ENCODE data around the gene SDK2. TPM values are rescaled to one million over a fixed set of nuclear protein-coding genes. Genes with fewer than 3 reads are reported as not detected.

The SDK2 gene
- total RNA-seq, 3 donors from 2014 or later (not counting 1 experiment from before 2014, with no cell fraction given), result 0.41 to 0.90 (median 0.49) TPM

DNA sequence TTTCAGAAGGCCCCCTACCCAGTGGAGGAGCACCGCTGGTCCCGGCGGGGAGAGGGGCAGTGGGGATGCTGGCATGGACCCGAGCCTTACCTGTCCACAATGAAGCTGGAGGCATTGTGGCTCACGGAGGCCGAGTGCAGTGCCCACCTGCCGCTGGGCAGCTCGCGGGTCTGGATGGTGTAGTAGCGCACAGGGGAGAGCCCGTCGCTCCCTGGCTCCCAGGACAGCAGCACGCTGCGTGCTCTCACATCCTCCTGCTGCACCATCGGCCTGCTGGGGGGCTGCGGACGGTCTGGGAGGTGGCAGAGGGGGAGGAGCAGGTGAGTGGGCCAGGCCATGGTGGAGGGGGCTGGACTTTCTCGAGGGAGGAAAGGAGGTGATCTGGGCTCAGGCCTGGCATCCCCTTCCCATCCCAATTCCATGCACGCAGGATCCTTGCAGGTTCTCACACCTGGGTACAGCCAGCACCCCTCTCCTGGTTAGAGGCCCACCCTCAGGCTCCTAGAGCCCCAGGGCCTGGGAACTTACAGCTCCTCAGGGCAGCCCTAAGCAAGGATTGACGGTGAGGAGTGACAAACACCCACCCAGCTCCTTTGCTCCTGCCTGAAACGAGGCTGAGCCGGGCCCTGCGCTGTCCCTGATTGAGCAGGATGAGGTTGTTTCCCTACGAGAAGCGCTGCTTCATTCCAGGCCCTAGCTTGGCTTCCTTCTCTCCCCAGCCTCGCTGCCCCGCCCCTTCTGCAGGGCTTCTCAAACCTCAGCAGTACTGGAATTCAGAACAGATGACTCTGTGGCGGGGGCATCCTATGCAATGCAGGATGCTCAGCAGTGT is 256.3 kb downstream of the SDK2 start:
- no peaks in the 10 kb centered on the region for H3K9me3 Mint-ChIP-seq
- no peaks in the 10 kb centered on the region for H3K36me3 Mint-ChIP-seq
- no peak overlapping the region for H3K4me3 Mint-ChIP-seq
- intact Hi-C loops (cut with micrococcal nuclease), result no loop called here
- Histone ChIP-seq H3K4me1 (ENCODE audit: control insufficient read depth, insufficient read depth, low read length) (no peaks in the 10 kb centered on the region), H3K4me3 (ENCODE audit: low read length) (no peak overlapping the region), H3K27ac (ENCODE audit: low read length) (no peak overlapping the region), H3K27me3 (ENCODE audit: control insufficient read depth, insufficient read depth, low read length) (no peaks in the 10 kb centered on the region), H3K9me3 (ENCODE audit: control insufficient read depth, insufficient read depth, low read length) (no peaks in the 10 kb centered on the region), H3K36me3 (ENCODE audit: control insufficient read depth, insufficient read depth, low read length) (no peaks in the 10 kb centered on the region)
- no peak overlapping the region for H3K27ac Mint-ChIP-seq
- TF ChIP-seq, protein P1, sequence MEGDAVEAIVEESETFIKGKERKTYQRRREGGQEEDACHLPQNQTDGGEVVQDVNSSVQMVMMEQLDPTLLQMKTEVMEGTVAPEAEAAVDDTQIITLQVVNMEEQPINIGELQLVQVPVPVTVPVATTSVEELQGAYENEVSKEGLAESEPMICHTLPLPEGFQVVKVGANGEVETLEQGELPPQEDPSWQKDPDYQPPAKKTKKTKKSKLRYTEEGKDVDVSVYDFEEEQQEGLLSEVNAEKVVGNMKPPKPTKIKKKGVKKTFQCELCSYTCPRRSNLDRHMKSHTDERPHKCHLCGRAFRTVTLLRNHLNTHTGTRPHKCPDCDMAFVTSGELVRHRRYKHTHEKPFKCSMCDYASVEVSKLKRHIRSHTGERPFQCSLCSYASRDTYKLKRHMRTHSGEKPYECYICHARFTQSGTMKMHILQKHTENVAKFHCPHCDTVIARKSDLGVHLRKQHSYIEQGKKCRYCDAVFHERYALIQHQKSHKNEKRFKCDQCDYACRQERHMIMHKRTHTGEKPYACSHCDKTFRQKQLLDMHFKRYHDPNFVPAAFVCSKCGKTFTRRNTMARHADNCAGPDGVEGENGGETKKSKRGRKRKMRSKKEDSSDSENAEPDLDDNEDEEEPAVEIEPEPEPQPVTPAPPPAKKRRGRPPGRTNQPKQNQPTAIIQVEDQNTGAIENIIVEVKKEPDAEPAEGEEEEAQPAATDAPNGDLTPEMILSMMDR (IDR thresholded peaks at IDR 0.05), result no peak
- ATAC-seq (no peak), DNase-seq (no peak)
- peaks cover 2 to 6% of the 10 kb centered on the region in 2 donors for H3K27me3 Mint-ChIP-seq (ENCODE audit: low read depth in 2 of 2)
- H3K4me1 Mint-ChIP-seq, result peaks cover 0 to 4% of the 10 kb centered on the region in 2 donors
- WGBS (ENCODE audit: insufficient coverage), result 92% methylated on average over 27 of the region's 28 CpGs

DNA sequence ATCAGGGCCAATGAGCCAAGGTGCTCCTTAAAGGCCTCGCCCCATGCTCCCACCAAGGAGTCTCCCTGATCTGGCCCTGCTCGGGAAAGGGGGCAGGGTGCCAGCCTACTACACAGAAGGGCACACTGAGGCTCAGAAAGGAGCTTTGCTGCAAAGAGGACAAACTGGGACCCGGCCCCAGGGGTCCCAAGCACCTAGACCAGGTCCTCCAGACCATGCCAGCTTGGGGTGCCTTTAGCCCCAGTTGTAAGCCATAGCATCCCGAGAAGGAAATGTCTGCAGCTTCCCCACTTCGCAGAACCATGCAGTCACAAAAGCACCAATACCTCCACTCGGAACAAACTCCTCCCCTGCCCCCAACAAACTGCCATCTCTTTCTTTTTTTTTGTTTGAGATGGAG is 257.7 kb downstream of the SDK2 start:
- Histone ChIP-seq H3K4me3 (ENCODE audit: low read length) (no peak overlapping the region), H3K4me1 (ENCODE audit: control insufficient read depth, insufficient read depth, low read length) (no peaks in the 10 kb centered on the region), H3K9me3 (ENCODE audit: control insufficient read depth, insufficient read depth, low read length) (no peaks in the 10 kb centered on the region), H3K36me3 (ENCODE audit: control insufficient read depth, insufficient read depth, low read length) (no peaks in the 10 kb centered on the region), H3K27me3 (ENCODE audit: control insufficient read depth, insufficient read depth, low read length) (no peaks in the 10 kb centered on the region), H3K27ac (ENCODE audit: low read length) (no peak overlapping the region)
- Mint-ChIP-seq H3K9me3 (no peaks in the 10 kb centered on the region), H3K27ac (no peak overlapping the region), H3K36me3 (no peaks in the 10 kb centered on the region), H3K27me3 (ENCODE audit: low read depth in 2 of 2) (peaks cover 2 to 6% of the 10 kb centered on the region in 2 donors), H3K4me3 (no peak overlapping the region), H3K4me1 (peaks cover 0 to 4% of the 10 kb centered on the region in 2 donors)
- DNase-seq (no peak), ATAC-seq (no peak)
- intact Hi-C loops (cut with micrococcal nuclease), result no loop called here
- WGBS (ENCODE audit: insufficient coverage), result 87% methylated on average over 5 of the region's 6 CpGs
- TF ChIP-seq, protein P1 (IDR thresholded peaks at IDR 0.05), result no peak

DNA sequence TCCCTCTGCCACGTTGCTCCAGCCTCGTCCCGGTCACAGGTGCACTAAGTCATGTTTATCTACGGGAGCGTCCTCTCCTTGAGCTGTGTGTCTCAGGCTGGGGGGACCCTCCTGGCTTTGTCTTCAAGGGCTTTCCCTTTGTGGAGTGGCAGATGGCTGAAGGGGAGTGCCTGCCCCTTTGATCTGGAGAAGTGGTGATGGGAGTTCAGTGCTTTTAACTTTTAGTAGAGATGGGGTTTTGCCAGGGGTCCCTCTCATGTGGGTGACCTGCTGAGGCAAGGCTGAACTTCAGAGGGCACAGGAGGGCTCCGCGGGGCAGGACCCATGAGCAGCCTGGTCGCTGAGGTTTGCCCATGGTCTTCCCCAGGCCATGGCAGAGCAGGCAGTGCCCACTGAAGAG is 259.3 kb downstream of the SDK2 start:
- TF ChIP-seq, protein P1 (IDR thresholded peaks at IDR 0.05), result no peak
- WGBS (ENCODE audit: insufficient coverage), result 66% methylated on average over 8 of the region's 8 CpGs
- H3K27me3 ChIP-seq (ENCODE audit: control insufficient read depth, insufficient read depth, low read length), result no peaks in the 10 kb centered on the region
- no peaks in the 10 kb centered on the region for H3K36me3 Mint-ChIP-seq
- H3K27ac ChIP-seq (ENCODE audit: low read length), result no peak overlapping the region
- no peak overlapping the region for H3K4me3 Mint-ChIP-seq
- ATAC-seq (no peak), DNase-seq (no peak)
- peaks cover 2 to 6% of the 10 kb centered on the region in 2 donors for H3K27me3 Mint-ChIP-seq (ENCODE audit: low read depth in 2 of 2)
- peaks cover 0 to 4% of the 10 kb centered on the region in 2 donors for H3K4me1 Mint-ChIP-seq
- no peak overlapping the region for H3K27ac Mint-ChIP-seq
- H3K4me1 ChIP-seq (ENCODE audit: control insufficient read depth, insufficient read depth, low read length), result no peaks in the 10 kb centered on the region
- intact Hi-C loops (cut with micrococcal nuclease), result no loop called here
- no peaks in the 10 kb centered on the region for H3K9me3 ChIP-seq (ENCODE audit: control insufficient read depth, insufficient read depth, low read length)
- H3K36me3 ChIP-seq (ENCODE audit: control insufficient read depth, insufficient read depth, low read length), result no peaks in the 10 kb centered on the region
- no peaks in the 10 kb centered on the region for H3K9me3 Mint-ChIP-seq
- H3K4me3 ChIP-seq (ENCODE audit: low read length), result no peak overlapping the region
